SK-N-MC (cell line): ENCODE results near the gene KRR1.

Experiments used
- EZH2 ChIP-seq: fragments of 200-600 bp; sonication (generic); IDR thresholded peaks from one replicate; pipeline ENCODE4 v1.6.1; 2017; ENCODE audit warnings: antibody characterized with exemption
- FOXP2 ChIP-seq: optimal IDR thresholded peaks from 2 replicates; pipeline ENCODE3; 2011; ENCODE audit warnings: mild to moderate bottlenecking, moderate library complexity; ENCODE audit not compliant: insufficient read depth; ENCODE audit errors: extremely low read length, control extremely low read depth
- POLR2AphosphoS5 ChIP-seq: IDR thresholded peaks from 2 replicates; pipeline ENCODE4 v1.6.1; 2012; ENCODE audit warnings: mild to moderate bottlenecking, low read depth, low read length, borderline replicate concordance

GRCh38 chr12:75556311-75556899 is 45.0 kb upstream of the KRR1 start:
- no peak for TF ChIP-seq EZH2
- TF ChIP-seq POLR2AphosphoS5 = no peak
- TF ChIP-seq FOXP2 = peak; percentile 68
